Breast epithelium (tissue), 4 donors: Measurements from ENCODE around the gene TET2. TPM values are rescaled to one million over a fixed set of nuclear protein-coding genes. Genes with fewer than 3 reads are reported as not detected.

Source experiments
- DNase-seq, 2 donors: peaks; one replicate each; pipeline ENCODE4 v3.0.0-alpha.2; 2019; ENCODE audit warnings: low spot score in 2 of 2
- H3K27ac ChIP-seq, 2 donors: fragments of 200-600 bp; sonication (generic) in 1 of 2; one replicate each; pipeline ENCODE4 v1.5.1; 2016 to 2019; ENCODE audit warnings: mild to moderate bottlenecking in 1 of 2
- H3K27me3 ChIP-seq, 2 donors: fragments of 200-600 bp; sonication (generic) in 1 of 2; one replicate each; pipeline versions ENCODE4 v1.5.1 to v1.6.0; 2017 to 2019; ENCODE audit warnings: control low read depth in 1 of 2, mild to moderate bottlenecking in 1 of 2
- H3K36me3 ChIP-seq: fragments of 200-600 bp; one replicate; pipeline ENCODE4 v1.5.1; 2019
- H3K4me1 ChIP-seq, 2 donors: fragments of 200-600 bp; sonication (generic); one replicate each; pipeline ENCODE4 v1.5.1; 2016 to 2019; ENCODE audit warnings: control low read depth in 1 of 2
- H3K4me3 ChIP-seq, 3 donors: fragments of 200-600 bp; sonication (generic); 1 replicate in 2 of 3; 2 replicates in 1 of 3; pipeline ENCODE4 v1.5.1; 2016 to 2019; ENCODE audit warnings: mild to moderate bottlenecking in 3 of 3, moderate library complexity in 2 of 3
- H3K9me3 ChIP-seq, 2 donors: fragments of 200-600 bp; sonication (generic) in 1 of 2; one replicate each; pipeline ENCODE4 v1.5.1; 2016 to 2019; ENCODE audit warnings: control low read depth in 1 of 2
- CTCF ChIP-seq, 3 donors: fragments of 450-650 bp; IDR thresholded peaks; one replicate each; pipeline ENCODE4 v1.5.1; 2016 to 2017; ENCODE audit warnings: antibody characterized with exemption in 3 of 3, mild to moderate bottlenecking in 3 of 3, moderate library complexity in 3 of 3
- POLR2A ChIP-seq: fragments of 450-650 bp; IDR thresholded peaks from one replicate; pipeline ENCODE4 v1.6.1; 2016; ENCODE audit warnings: antibody characterized with exemption, mild to moderate bottlenecking, moderate library complexity
- POLR2AphosphoS5 ChIP-seq, 3 donors: sonication (generic); formaldehyde crosslinking; IDR thresholded peaks; one replicate each; pipeline ENCODE4 v1.6.1; 2017; ENCODE audit warnings: antibody characterized with exemption in 3 of 3
- intact Hi-C: fragments of 100-400 bp; cut with DNase I; formaldehyde crosslinking; loops from one replicate; pipeline ENCODE4 v1.15.1; 2023; ENCODE audit warnings: low total_unique reads
- total RNA-seq, 3 donors: library from RNA; depleted of rRNA; stranded (reverse); fragments of >200 nt; gene quantifications; one replicate each; pipeline ENCODE4 v1.1.0, GENCODE V29; 2016

Gene TET2
- total RNA-seq, 3 donors from 2014 or later = 23.2 to 37.3 (median 29.8) TPM

GRCh38 chr4:105272002-105272401 is 125.3 kb downstream of the TET2 start:
- no peaks in the 10 kb centered on the region for H3K4me1 ChIP-seq
- H3K27me3 ChIP-seq = no peaks in the 10 kb centered on the region
- no peak for DNase-seq
- H3K4me3 ChIP-seq = no peak overlapping the region
- no peak for TF ChIP-seq POLR2AphosphoS5 (IDR thresholded peaks at IDR 0.05)
- no peak for TF ChIP-seq CTCF (IDR thresholded peaks at IDR 0.05)
- TF ChIP-seq POLR2A = no peak
- no peaks in the 10 kb centered on the region for H3K9me3 ChIP-seq
- intact Hi-C loops = no loop called here
- peaks cover 5% of the 10 kb centered on the region for H3K36me3 ChIP-seq
- H3K27ac ChIP-seq = no peak overlapping the region

GRCh38 chr4:105273230-105273629 is 126.6 kb downstream of the TET2 start:
- Histone ChIP-seq H3K27me3 (no peaks in the 10 kb centered on the region), H3K36me3 (peaks cover 5% of the 10 kb centered on the region), H3K9me3 (no peaks in the 10 kb centered on the region), H3K4me1 (no peaks in the 10 kb centered on the region), H3K4me3 (no peak overlapping the region), H3K27ac (no peak overlapping the region)
- TF ChIP-seq POLR2AphosphoS5 (IDR thresholded peaks at IDR 0.05) = no peak
- no peak for TF ChIP-seq POLR2A
- TF ChIP-seq CTCF (IDR thresholded peaks at IDR 0.05) = no peak
- DNase-seq = no peak
- intact Hi-C loops = no loop called here

GRCh38 chr4:105274090-105274489 is 127.4 kb downstream of the TET2 start:
- TF ChIP-seq POLR2AphosphoS5 (IDR thresholded peaks at IDR 0.05) (no peak), CTCF (IDR thresholded peaks at IDR 0.05) (no peak), POLR2A (no peak)
- Histone ChIP-seq H3K36me3 (peaks cover 5% of the 10 kb centered on the region), H3K4me3 (no peak overlapping the region), H3K27ac (no peak overlapping the region), H3K9me3 (no peaks in the 10 kb centered on the region), H3K4me1 (no peaks in the 10 kb centered on the region), H3K27me3 (no peaks in the 10 kb centered on the region)
- DNase-seq = no peak
- intact Hi-C loops = no loop called here

GRCh38 chr4:105274504-105274903 is 127.8 kb downstream of the TET2 start:
- no peak overlapping the region for H3K27ac ChIP-seq

GRCh38 chr4:105276361-105277104 is 129.9 kb downstream of the TET2 start:
- intact Hi-C loops = no loop called here
- no peaks in the 10 kb centered on the region for H3K27me3 ChIP-seq
- no peaks in the 10 kb centered on the region for H3K9me3 ChIP-seq
- no peak overlapping the region for H3K27ac ChIP-seq
- no peak overlapping the region for H3K4me3 ChIP-seq
- TF ChIP-seq POLR2AphosphoS5 (IDR thresholded peaks at IDR 0.05) (no peak), CTCF (IDR thresholded peaks at IDR 0.05) (no peak), POLR2A (no peak)
- peaks cover 5% of the 10 kb centered on the region for H3K36me3 ChIP-seq
- DNase-seq = no peak
- no peaks in the 10 kb centered on the region for H3K4me1 ChIP-seq

More at GRCh38 chr4:105274504-105274903, 127.8 kb downstream of the TET2 start:
- no peak for DNase-seq
- H3K36me3 ChIP-seq = peaks cover 5% of the 10 kb centered on the region
- H3K4me3 ChIP-seq = no peak overlapping the region
- no peaks in the 10 kb centered on the region for H3K9me3 ChIP-seq
- intact Hi-C loops = no loop called here
- H3K4me1 ChIP-seq = no peaks in the 10 kb centered on the region
- no peak for TF ChIP-seq POLR2AphosphoS5 (IDR thresholded peaks at IDR 0.05)
- H3K27me3 ChIP-seq = no peaks in the 10 kb centered on the region
